IPS DF 6.9 (cell line): ENCODE measurements around the gene THSD4.

ENCODE experiments used
- DNase-seq: peaks from one replicate; pipeline ENCODE4 v3.0.0-alpha.2; 2013; ENCODE audit warnings: low read depth, low spot score
- H3K27ac ChIP-seq: one replicate; pipeline ENCODE4 v1.5.1; 2013; ENCODE audit warnings: low read length, control low read depth
- H3K27me3 ChIP-seq: 2 replicates; pipeline ENCODE4 v1.6.1; 2013; ENCODE audit warnings: mild to moderate bottlenecking, low read length; ENCODE audit not compliant: control insufficient read depth, insufficient read depth
- H3K36me3 ChIP-seq: 2 replicates; pipeline ENCODE4 v1.6.1; 2013; ENCODE audit warnings: low read length; ENCODE audit not compliant: control insufficient read depth, insufficient read depth
- H3K4me1 ChIP-seq: 2 replicates; pipeline ENCODE4 v1.6.1; 2013; ENCODE audit warnings: low read length; ENCODE audit not compliant: control insufficient read depth, insufficient read depth
- H3K4me3 ChIP-seq: 2 replicates; pipeline ENCODE4 v1.5.1; 2013; ENCODE audit warnings: mild to moderate bottlenecking, low read length
- H3K9me3 ChIP-seq: 2 replicates; pipeline ENCODE4 v1.6.1; 2013; ENCODE audit warnings: low read length, inconsistent platforms; ENCODE audit not compliant: control insufficient read depth, insufficient read depth
- WGBS: extraction: QIAGEN DNeasy Blood & Tissue Kit; methylation state at CpG from one replicate; pipeline ENCODE4 v1.1.7; 2013; ENCODE audit warnings: mixed read lengths, missing lambda C conversion rate; ENCODE audit not compliant: insufficient read length, insufficient coverage; 5-methylcytosine and 5-hydroxymethylcytosine counted together

The THSD4 gene

GRCh38 chr15:71468715-71469114 is 353.4 kb downstream of the THSD4 start:
- Histone ChIP-seq H3K27me3 (no peaks in the 10 kb centered on the region), H3K9me3 (no peaks in the 10 kb centered on the region), H3K4me3 (no peak overlapping the region), H3K4me1 (no peaks in the 10 kb centered on the region), H3K27ac (no peak overlapping the region), H3K36me3 (no peaks in the 10 kb centered on the region)
- WGBS: no CpG with 5 or more reads among the region's 1 CpG
- no peak for DNase-seq

DNA sequence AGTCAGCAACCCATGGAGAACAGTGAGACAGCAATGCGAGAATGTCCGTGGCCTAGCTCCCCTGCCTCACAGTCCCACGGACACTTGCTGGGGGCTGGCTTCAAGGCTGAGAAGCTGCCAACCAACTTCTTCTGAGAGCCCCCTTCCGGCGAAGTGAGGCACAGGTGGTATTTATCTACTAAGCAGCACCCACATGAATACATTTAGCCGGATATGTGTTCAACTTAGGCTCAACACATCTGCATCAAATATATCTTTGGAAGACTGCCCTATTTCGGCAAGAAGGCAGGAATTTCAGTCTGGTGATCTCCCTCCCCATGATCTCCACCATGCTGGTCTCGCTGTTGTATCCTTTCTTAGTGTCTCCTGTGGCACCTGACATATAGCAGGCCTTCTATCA is 354.1 kb downstream of the THSD4 start:
- H3K9me3 ChIP-seq: no peaks in the 10 kb centered on the region
- H3K4me1 ChIP-seq: no peaks in the 10 kb centered on the region
- H3K4me3 ChIP-seq: no peak overlapping the region
- DNase-seq: no peak
- no peak overlapping the region for H3K27ac ChIP-seq
- H3K36me3 ChIP-seq: no peaks in the 10 kb centered on the region
- WGBS: no CpG with 5 or more reads among the region's 8 CpGs
- H3K27me3 ChIP-seq: no peaks in the 10 kb centered on the region

GRCh38 chr15:71471347-71471746 is 356.1 kb downstream of the THSD4 start:
- H3K27me3 ChIP-seq: no peaks in the 10 kb centered on the region
- H3K4me1 ChIP-seq: no peaks in the 10 kb centered on the region
- no peak overlapping the region for H3K27ac ChIP-seq
- no peaks in the 10 kb centered on the region for H3K36me3 ChIP-seq
- DNase-seq: no peak
- WGBS: no CpG with 5 or more reads among the region's 1 CpG
- no peak overlapping the region for H3K4me3 ChIP-seq
- no peaks in the 10 kb centered on the region for H3K9me3 ChIP-seq

DNA sequence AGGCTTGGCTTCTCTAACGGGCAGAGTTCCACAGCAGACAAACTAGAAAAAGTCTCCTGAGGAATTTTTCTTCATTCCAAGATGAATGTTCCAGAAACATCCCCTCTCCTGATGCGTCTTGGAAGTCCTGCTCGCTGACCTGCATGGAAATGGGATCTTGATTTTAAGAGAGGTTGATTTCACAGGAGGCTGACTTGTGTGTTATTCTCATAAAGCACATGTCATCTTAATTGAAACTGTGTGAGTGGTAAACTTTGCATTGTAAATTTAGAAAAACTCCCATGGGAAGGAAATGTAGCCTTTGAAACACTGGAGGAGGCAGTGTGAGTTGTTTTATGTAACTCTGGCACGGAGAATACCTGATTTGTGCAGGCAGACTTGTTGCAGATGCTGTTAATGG is 357.3 kb downstream of the THSD4 start:
- Histone ChIP-seq H3K36me3 (no peaks in the 10 kb centered on the region), H3K27ac (no peak overlapping the region), H3K27me3 (no peaks in the 10 kb centered on the region), H3K9me3 (no peaks in the 10 kb centered on the region), H3K4me3 (no peak overlapping the region), H3K4me1 (no peaks in the 10 kb centered on the region)
- WGBS: no CpG with 5 or more reads among the region's 4 CpGs
- DNase-seq: no peak

DNA sequence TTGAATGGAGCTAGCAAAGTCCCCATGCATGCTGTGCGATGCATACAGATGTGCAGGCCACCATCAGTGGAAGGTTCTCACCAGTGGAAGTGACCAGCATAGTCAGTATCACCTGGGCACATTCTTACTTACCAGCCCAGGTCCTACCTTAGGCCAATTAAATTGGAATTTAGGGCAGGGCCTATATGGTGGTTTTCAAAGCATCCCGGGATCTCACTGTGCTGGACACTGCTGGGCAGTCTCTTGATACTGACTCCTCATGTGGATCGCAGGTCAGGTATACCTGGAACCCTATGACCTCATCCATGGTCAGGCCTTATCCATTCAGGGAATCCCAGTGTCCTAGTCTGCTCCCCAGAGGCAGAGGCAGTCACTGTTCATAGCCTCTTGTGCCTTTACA is 358.5 kb downstream of the THSD4 start:
- H3K27ac ChIP-seq: no peak overlapping the region
- no peaks in the 10 kb centered on the region for H3K36me3 ChIP-seq
- H3K4me3 ChIP-seq: no peak overlapping the region
- H3K27me3 ChIP-seq: no peaks in the 10 kb centered on the region
- no CpG with 5 or more reads among the region's 3 CpGs for WGBS
- no peak for DNase-seq
- H3K9me3 ChIP-seq: no peaks in the 10 kb centered on the region
- no peaks in the 10 kb centered on the region for H3K4me1 ChIP-seq

GRCh38 chr15:71476823-71477222 is 361.6 kb downstream of the THSD4 start:
- no CpG with 5 or more reads among the region's 8 CpGs for WGBS
- no peaks in the 10 kb centered on the region for H3K9me3 ChIP-seq

GRCh38 chr15:71480556-71480955 is 365.3 kb downstream of the THSD4 start:
- no peak overlapping the region for H3K4me3 ChIP-seq
- no peaks in the 10 kb centered on the region for H3K9me3 ChIP-seq
- no peak overlapping the region for H3K27ac ChIP-seq
- WGBS: no CpG with 5 or more reads among the region's 6 CpGs
- no peaks in the 10 kb centered on the region for H3K36me3 ChIP-seq
- H3K27me3 ChIP-seq: no peaks in the 10 kb centered on the region
- H3K4me1 ChIP-seq: no peaks in the 10 kb centered on the region
- DNase-seq: no peak

More at GRCh38 chr15:71476823-71477222, 361.6 kb downstream of the THSD4 start:
- H3K4me3 ChIP-seq: no peak overlapping the region
- H3K27ac ChIP-seq: no peak overlapping the region
- H3K27me3 ChIP-seq: no peaks in the 10 kb centered on the region
- H3K36me3 ChIP-seq: no peaks in the 10 kb centered on the region
- DNase-seq: no peak
- H3K4me1 ChIP-seq: no peaks in the 10 kb centered on the region

DNA sequence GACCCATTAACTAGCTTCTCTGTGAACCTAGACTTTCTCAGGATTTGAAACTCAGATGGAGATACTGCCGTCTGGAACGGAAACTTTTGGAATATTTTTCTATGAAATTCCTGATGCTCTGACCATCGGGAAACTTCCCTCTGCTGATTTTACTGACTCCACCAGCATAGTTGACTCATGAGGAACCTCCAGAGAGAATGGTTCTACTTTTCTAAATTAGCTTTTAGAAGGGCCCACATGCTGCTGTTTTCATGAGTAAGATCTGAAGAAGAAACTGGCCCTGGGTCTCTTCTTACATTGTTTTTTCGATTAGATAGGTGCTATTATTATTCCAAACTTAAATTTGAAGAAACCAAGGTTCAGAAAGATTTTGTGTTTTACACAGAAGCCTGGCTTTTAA is 368.8 kb downstream of the THSD4 start:
- Histone ChIP-seq H3K4me1 (no peaks in the 10 kb centered on the region), H3K27me3 (no peaks in the 10 kb centered on the region), H3K27ac (no peak overlapping the region), H3K4me3 (no peak overlapping the region), H3K36me3 (no peaks in the 10 kb centered on the region), H3K9me3 (no peaks in the 10 kb centered on the region)
- DNase-seq: no peak
- no CpG with 5 or more reads among the region's 4 CpGs for WGBS

GRCh38 chr15:71485094-71485693 is 369.9 kb downstream of the THSD4 start:
- no CpG with 5 or more reads among the region's 2 CpGs for WGBS
- DNase-seq: no peak
- Histone ChIP-seq H3K4me1 (no peaks in the 10 kb centered on the region), H3K4me3 (no peak overlapping the region), H3K27ac (no peak overlapping the region), H3K27me3 (no peaks in the 10 kb centered on the region), H3K9me3 (no peaks in the 10 kb centered on the region), H3K36me3 (no peaks in the 10 kb centered on the region)

- no peak for DNase-seq
- Histone ChIP-seq H3K27me3 (no peaks in the 10 kb centered on the region), H3K4me1 (no peaks in the 10 kb centered on the region), H3K27ac (no peak overlapping the region), H3K9me3 (no peaks in the 10 kb centered on the region), H3K4me3 (no peak overlapping the region), H3K36me3 (no peaks in the 10 kb centered on the region)
- WGBS: no CpG with 5 or more reads among the region's 3 CpGs
Measured at GRCh38 chr15:71489570-71489969, 374.3 kb downstream of the THSD4 start.

GRCh38 chr15:71493526-71493925 is 378.3 kb downstream of the THSD4 start:
- H3K4me3 ChIP-seq: no peak overlapping the region
- no peaks in the 10 kb centered on the region for H3K9me3 ChIP-seq
- no peak overlapping the region for H3K27ac ChIP-seq
- no peaks in the 10 kb centered on the region for H3K4me1 ChIP-seq
- no peak for DNase-seq
- H3K36me3 ChIP-seq: no peaks in the 10 kb centered on the region
- no peaks in the 10 kb centered on the region for H3K27me3 ChIP-seq
- no CpG with 5 or more reads among the region's 5 CpGs for WGBS
